ENCODE results near the gene TBC1D10B. TPM values are rescaled to one million over a fixed set of nuclear protein-coding genes. Genes with fewer than 3 reads are reported as not detected.

Gene TBC1D10B
- total and polyA plus RNA-seq, 2 of the 8 experiments (the other 6 are each of a cell fraction or from before 2014, with no cell fraction given), result 15.4 to 28.6 TPM

GRCh38 chr16:30406795-30407101 is 36.5 kb upstream of the TBC1D10B start:
- H3K9ac ChIP-seq (replicated peaks in 1 of 4; ENCODE audit: extremely low read depth in 1 of 4, low read depth in 3 of 4, low read length in 3 of 4), result peak overlapping the region in 3 of 4 experiments; percentile 43 to 85 (median 78); a peak in 6 of 7 replicates
- WGBS, 2 experiments (ENCODE audit: extremely low coverage in 1 of 2, insufficient coverage in 1 of 2, insufficient read length in 1 of 2, insufficient replicate concordance in 2 of 2, low coverage in 1 of 2, low lambda C conversion rate in 2 of 2, missing lambda C conversion rate in 1 of 2), result 38% methylated on average over 14 of the region's 14 CpGs; no CpG with 5 or more reads in 1 of the 2 experiments
- peak overlapping the region; percentile 82 to 97 for H3K4me2 ChIP-seq (ENCODE audit: insufficient read depth in 1 of 2, low read depth in 2 of 2, low read length in 2 of 2)

More at GRCh38 chr16:30406795-30407101, 36.5 kb upstream of the TBC1D10B start:
- peaks cover 0 to 8% (median 2%) of the 10 kb centered on the region in 4 experiments; a peak in 4 of 8 replicates for H3K36me3 ChIP-seq (ENCODE audit: control insufficient read depth in 2 of 4, insufficient read depth in 4 of 4, low read length in 3 of 4)
- H4K8ac ChIP-seq (ENCODE audit: extremely low read depth, insufficient read depth, low read length), result no peak overlapping the region; the same call in 1 of the 2 replicates
- H3K27me3 ChIP-seq (replicated peaks in 1 of 4; ENCODE audit: control insufficient read depth in 3 of 4, extremely low read depth in 1 of 4, insufficient read depth in 3 of 4, low read length in 3 of 4), result no peaks in the 10 kb centered on the region; a peak in 1 of 7 replicates
- H3K23me2 ChIP-seq (ENCODE audit: low read depth, low read length), result peaks cover 12% of the 10 kb centered on the region
- no peak overlapping the region; the same call in 1 of the 2 replicates for H3K27ac ChIP-seq (ENCODE audit: low read depth, low read length)
- no peak overlapping the region for H2BK120ac ChIP-seq (replicated peaks; ENCODE audit: low read depth, low read length)
- H3K14ac ChIP-seq (ENCODE audit: insufficient read length), result no peak overlapping the region
- H3K4me3 ChIP-seq (ENCODE audit: extremely low read depth in 1 of 4, insufficient read depth in 2 of 4, low read depth in 3 of 4, low read length in 4 of 4), result peak overlapping the region; percentile 74 to 85 (median 81)
- DNase-seq (ENCODE audit: low read depth in 1 of 2, low spot score in 2 of 2) (no peak), FAIRE-seq (no peak)
- peaks cover 5% of the 10 kb centered on the region; the same call in 1 of the 2 replicates for H3K79me1 ChIP-seq (ENCODE audit: low read depth, low read length)
- peak overlapping the region; percentile 98 for H2AFZ ChIP-seq (ENCODE audit: low read length)
- CTCF ChIA-PET (ENCODE audit: partially characterized antibody), result interaction anchor here (0.7 to 2.9 kb wide), 10 partner anchors 10 to 287 kb away, joined by 3 to 20 read pairs (median 4); partner anchors contain the start of genes DCTPP1 and ZNF48
- H2BK15ac ChIP-seq (ENCODE audit: low read length), result no peak overlapping the region
- no peak overlapping the region for H3K4ac ChIP-seq (replicated peaks; ENCODE audit: insufficient read length, low read depth, low read length)
- peaks cover 3 to 12% (median 4%) of the 10 kb centered on the region in 4 experiments; a peak in 6 of 7 replicates for H3K4me1 ChIP-seq (replicated peaks in 1 of 4; ENCODE audit: control insufficient read depth in 3 of 4, insufficient read depth in 4 of 4, low read length in 3 of 4)
- no peaks in the 10 kb centered on the region for H3K9me3 ChIP-seq (ENCODE audit: insufficient read depth in 2 of 2, low read depth in 1 of 2, low read length in 1 of 2)
- H4K20me1 ChIP-seq (replicated peaks in 1 of 2; ENCODE audit: control insufficient read depth in 1 of 2, insufficient read depth in 2 of 2, low read length in 2 of 2), result peaks cover 0 to 16% of the 10 kb centered on the region in 2 experiments
- H2BK20ac ChIP-seq (ENCODE audit: low read length), result 0 out of 2 replicates have a peak overlapping the region, but pooled peaks have one; percentile 29
- peak; percentile 12; the same call in 1 of the 2 replicates for TF ChIP-seq KDM1A (IDR thresholded peaks at IDR 0.05; ENCODE audit: borderline replicate concordance, low read length)
- no peak for TF ChIP-seq JUN (IDR thresholded peaks at IDR 0.05; ENCODE audit: low read depth, low read length)
- peak overlapping the region; percentile 64 for H4K5ac ChIP-seq (ENCODE audit: insufficient read length, low read depth, low read length)
- peak overlapping the region; percentile 81 for H3K18ac ChIP-seq (ENCODE audit: extremely low read depth, low read length)
- H4K91ac ChIP-seq (replicated peaks; ENCODE audit: insufficient read length, low read length), result no peak overlapping the region
- H2BK5ac ChIP-seq (ENCODE audit: low read depth, low read length), result peak overlapping the region; percentile 12; the same call in 1 of the 2 replicates
- no peak overlapping the region for H3K23ac ChIP-seq (ENCODE audit: insufficient read length)
- no peak overlapping the region for H3K56ac ChIP-seq (replicated peaks; ENCODE audit: insufficient read length, low read depth, low read length)
- no peak overlapping the region for H2AK5ac ChIP-seq (ENCODE audit: low read depth, low read length)
- POLR2A ChIA-PET (ENCODE audit: partially characterized antibody), result interaction anchor here (0.6 to 5.1 kb wide), 15 partner anchors 8 to 203 kb away, joined by 3 to 61 read pairs (median 5); partner anchors contain the start of genes CD2BP2, ZNF48, ZNF688 and ZNF689
- peaks cover 0 to 8% of the 10 kb centered on the region in 2 experiments; a peak in 2 of 4 replicates for H3K79me2 ChIP-seq (ENCODE audit: control insufficient read depth in 1 of 2, insufficient read depth in 2 of 2, low read length in 2 of 2)
- H2BK12ac ChIP-seq (ENCODE audit: low read depth, low read length), result 0 out of 2 replicates have a peak overlapping the region, but pooled peaks have one; percentile 2
